Fibroblast of pulmonary artery (primary cell): ENCODE results near the gene TBC1D1.
A peak's percentile ranks its signal among the peaks of the same experiment; 100 is the strongest.

Experiments used
- DNase-seq: peaks from one replicate; pipeline ENCODE4 v3.0.0-alpha.2; 2010; ENCODE audit warnings: low read depth
- H3K4me3 ChIP-seq: replicated peaks from 2 replicates; pipeline ENCODE4 v1.5.1; 2011; ENCODE audit warnings: low read depth, mild to moderate bottlenecking, control low read depth, low read length, moderate library complexity
- CTCF ChIP-seq: IDR thresholded peaks from 2 replicates; pipeline ENCODE4 v1.5.1; 2011; ENCODE audit warnings: mild to moderate bottlenecking, control low read depth, low read length, inconsistent platforms; ENCODE audit errors: missing control alignments

Gene TBC1D1

GRCh38 chr4:37890801-37891259, at the start of gene TBC1D1:
Gene TBC1D1 (plus strand): TSS chr4:37891084. CDS start chr4:37902096, 11,012 bp downstream.
- H3K4me3 ChIP-seq: peak within 1 kb of the TSS; percentile 67
- DNase-seq: no peak
- no peak for TF ChIP-seq CTCF

- no peak for DNase-seq
- no peak for TF ChIP-seq CTCF
- H3K4me3 ChIP-seq: no peak overlapping the region
Observed at GRCh38 chr4:37844204-37844603, 46.7 kb upstream of the TBC1D1 start.

- no peak overlapping the region for H3K4me3 ChIP-seq
- TF ChIP-seq CTCF: no peak
- DNase-seq: no peak
Observed at GRCh38 chr4:37845201-37845600, 45.7 kb upstream of the TBC1D1 start.

GRCh38 chr4:37847311-37847884, 43.5 kb upstream of the TBC1D1 start:
- H3K4me3 ChIP-seq: no peak overlapping the region
- no peak for DNase-seq
- TF ChIP-seq CTCF: no peak

- H3K4me3 ChIP-seq: no peak overlapping the region
- no peak for TF ChIP-seq CTCF
- DNase-seq: no peak
Observed at GRCh38 chr4:37852376-37852775, 38.5 kb upstream of the TBC1D1 start.

GRCh38 chr4:37858112-37858511, 32.8 kb upstream of the TBC1D1 start:
- no peak overlapping the region for H3K4me3 ChIP-seq
- TF ChIP-seq CTCF: no peak
- DNase-seq: no peak

GRCh38 chr4:37858872-37859271, 32.0 kb upstream of the TBC1D1 start:
- H3K4me3 ChIP-seq: no peak overlapping the region
- no peak for DNase-seq
- no peak for TF ChIP-seq CTCF
